NCI-H1417 treated with DMSO at 0.1 percent for 48 hours (cell line): ENCODE measurements around the gene PRPH2.
"Not testable (repeated sequence)": the region's sequence is repeated elsewhere in the genome, so short reads cannot be mapped to it uniquely, and the experiment has no call there.

ENCODE experiments used
- DNase-seq: peaks from one replicate; lab custom pipeline; 2025; lab: John Stamatoyannopoulos, UW

Gene PRPH2

DNA sequence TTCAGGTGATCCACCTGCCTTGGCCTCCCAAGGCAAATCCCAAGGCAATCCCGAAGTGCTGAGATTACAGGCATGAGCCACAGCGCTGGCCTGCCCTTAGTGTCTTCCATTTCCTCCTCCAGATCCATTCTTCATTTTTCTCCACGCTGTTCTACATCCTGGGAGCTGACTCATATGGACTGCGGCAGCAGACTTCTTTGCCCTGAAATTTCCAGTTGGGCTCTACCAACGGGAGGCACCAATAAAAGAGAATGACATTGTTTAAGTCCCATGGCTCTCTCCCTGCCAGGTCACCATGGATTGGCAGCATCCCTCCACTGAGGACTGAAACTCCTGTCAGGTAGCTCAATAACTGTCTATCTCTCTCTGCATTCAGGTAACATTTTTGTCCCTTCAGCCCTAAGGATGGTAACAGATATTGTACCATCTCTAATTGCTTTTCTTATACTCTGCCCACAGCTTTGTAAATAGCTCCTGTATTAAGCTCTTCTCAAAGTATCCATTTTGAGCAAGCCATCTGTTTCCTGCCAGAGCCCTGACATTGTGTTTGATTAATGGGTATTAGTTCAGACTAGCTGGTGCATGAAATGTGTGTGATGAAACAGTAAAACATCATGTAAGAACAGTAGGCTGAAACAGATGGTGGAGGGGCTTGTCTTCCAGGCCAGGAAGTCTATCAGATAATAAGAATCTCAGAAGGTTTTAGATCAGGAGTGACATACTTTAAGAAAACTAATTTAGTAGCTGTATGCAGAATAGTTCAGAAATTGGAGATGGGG is 19.9 kb upstream of the PRPH2 start:
- peak; percentile 67 for DNase-seq

GRCh38 chr6:42740725-42741124 is 18.3 kb upstream of the PRPH2 start:
- no peak for DNase-seq

- DNase-seq: no peak
Measured at GRCh38 chr6:42735976-42736375, 13.6 kb upstream of the PRPH2 start.

DNA sequence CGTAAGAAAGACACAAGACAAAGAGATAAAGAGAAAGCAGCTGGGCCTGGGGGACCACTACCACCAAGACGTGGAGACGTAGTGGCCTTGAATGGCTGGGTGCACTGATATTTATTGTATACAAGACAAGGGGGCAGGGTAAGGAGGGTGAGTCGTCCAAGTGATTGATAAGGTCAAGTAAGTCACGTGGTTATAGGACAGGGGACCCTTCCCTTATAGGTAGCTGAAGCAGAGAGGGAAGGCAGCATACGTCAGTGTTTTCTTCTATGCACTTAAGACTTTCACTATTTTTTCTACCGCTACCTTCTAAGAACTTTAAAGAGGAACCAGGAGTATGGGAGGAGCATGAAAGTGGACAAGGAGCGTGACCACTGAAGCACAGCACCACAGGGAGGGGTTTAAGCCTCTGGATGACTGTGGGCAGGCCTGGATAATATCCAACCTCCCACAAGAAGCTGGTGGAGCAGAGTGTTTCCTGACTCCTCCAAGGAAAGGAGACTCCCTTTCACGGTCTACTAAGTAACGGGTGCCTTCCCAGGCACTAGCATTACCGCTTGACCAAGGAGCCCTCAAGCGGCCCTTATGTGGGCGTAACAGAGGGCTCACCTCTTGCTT is 11.6 kb upstream of the PRPH2 start:
- not testable (repeated sequence) for DNase-seq

DNA sequence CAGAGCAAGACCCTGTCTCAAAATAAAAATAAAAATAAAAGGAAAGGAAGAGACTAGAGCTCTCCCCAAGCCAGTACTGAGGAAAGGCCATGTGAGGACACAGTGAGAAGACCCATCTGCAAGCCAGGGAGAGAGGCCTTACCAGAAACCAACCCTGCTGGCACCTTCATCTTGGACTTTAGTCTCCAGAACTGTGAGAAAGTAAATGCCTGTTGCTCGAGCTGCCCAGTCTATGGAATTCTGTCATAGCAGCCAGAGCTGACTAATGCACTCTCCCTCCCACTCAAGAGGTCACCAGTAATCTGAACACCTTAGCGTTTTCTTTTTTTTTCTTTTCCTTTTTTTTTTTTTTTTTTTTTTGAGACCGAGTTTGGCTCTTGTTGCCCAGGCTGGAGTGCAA is 7.3 kb upstream of the PRPH2 start:
- no peak for DNase-seq

DNA sequence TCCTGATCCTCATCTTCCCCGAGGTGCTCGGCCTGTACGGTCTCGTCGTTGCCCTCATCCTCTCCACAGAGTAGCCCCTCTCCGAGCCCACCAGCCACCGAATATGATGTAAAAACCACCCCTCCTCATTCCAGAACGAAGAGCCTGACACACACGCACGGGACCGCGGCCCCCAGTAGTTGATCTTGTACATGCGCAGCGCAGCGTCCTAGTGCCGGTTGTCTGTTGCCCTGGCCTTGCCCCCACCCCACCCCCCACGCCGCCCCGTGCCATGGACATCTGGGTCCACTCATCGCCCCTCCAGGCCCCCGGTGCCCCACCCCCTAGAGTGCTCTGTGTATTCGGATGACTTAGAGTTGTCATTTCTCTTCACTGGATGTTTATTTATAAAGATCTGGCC is 5.2 kb upstream of the PRPH2 start:
- no peak for DNase-seq

- DNase-seq: no peak
Measured at GRCh38 chr6:42727087-42727611, 4.8 kb upstream of the PRPH2 start.

- peak; percentile 54 for DNase-seq
Measured at GRCh38 chr6:42726485-42727086, 4.2 kb upstream of the PRPH2 start.

GRCh38 chr6:42726026-42726425 is 3.6 kb upstream of the PRPH2 start:
- no peak for DNase-seq

DNA sequence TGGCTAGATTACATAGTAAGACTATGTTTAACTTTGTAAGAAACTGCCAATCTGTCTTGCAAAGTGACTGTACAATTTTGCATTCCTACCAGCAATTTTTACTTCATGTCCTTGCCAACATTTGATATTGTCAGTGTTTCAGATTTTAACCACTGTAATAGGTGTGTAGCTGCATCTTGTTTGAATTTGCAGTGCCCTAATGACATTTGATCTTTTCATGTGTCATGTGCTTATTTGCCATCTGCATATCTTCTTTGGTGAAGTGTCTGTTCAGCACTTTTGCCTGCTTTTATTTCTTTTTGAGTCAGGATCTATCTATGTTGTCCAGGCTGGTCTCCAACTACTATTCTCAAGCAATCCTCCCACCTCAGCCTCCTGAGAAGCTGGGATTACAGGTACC is 2.4 kb upstream of the PRPH2 start:
- no peak for DNase-seq

- DNase-seq: no peak
Measured at GRCh38 chr6:42720739-42721138, 1.7 kb downstream of the PRPH2 start.

- DNase-seq: no peak
Measured at GRCh38 chr6:42715871-42716270, 6.5 kb downstream of the PRPH2 start.

- no peak for DNase-seq
Measured at GRCh38 chr6:42714098-42714761, 8.2 kb downstream of the PRPH2 start.

- DNase-seq: no peak
Measured at GRCh38 chr6:42711930-42712329, 10.5 kb downstream of the PRPH2 start.

DNA sequence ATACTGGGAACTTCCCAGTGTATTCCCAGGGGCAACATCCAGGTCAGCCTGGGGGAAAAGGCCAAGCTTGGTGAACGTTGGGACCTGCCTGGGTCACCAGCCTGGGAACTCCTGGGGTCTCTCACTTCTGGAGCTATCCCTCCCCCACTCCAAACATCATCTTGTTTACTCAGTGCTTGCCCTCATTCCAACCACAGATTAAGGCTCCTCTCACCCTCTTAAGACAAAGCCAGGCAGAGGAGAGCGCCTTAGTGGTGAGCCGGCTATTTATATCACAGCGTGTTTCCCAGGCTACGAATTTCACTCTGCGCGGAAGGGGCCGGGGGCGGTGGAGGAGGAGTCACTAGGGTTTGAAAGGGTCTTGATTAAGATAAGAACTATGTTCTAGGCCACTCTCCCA is 12.1 kb downstream of the PRPH2 start:
- no peak for DNase-seq

- no peak for DNase-seq
Measured at GRCh38 chr6:42709871-42710270, 12.5 kb downstream of the PRPH2 start.

- no peak for DNase-seq
Measured at GRCh38 chr6:42708096-42708495, 14.3 kb downstream of the PRPH2 start.

DNA sequence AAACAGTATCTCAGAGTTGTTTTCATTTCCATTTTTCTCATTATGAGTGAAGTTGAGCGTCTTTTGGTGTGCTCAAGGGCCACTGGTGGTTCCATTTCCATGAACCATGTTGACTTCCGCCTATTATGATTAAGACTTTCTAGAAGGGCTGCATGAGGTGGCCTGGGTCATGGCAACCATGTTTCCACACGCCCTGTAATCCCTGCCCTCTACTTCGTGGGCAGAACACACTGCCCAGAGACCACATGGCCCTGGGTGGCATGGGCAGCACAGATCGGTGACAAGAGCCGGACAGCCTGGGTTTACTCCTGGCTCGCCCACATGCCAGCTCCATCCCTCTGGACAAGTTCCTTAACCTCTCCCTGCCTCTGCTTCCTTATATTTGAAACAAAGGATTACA is 14.8 kb downstream of the PRPH2 start:
- DNase-seq: no peak

DNA sequence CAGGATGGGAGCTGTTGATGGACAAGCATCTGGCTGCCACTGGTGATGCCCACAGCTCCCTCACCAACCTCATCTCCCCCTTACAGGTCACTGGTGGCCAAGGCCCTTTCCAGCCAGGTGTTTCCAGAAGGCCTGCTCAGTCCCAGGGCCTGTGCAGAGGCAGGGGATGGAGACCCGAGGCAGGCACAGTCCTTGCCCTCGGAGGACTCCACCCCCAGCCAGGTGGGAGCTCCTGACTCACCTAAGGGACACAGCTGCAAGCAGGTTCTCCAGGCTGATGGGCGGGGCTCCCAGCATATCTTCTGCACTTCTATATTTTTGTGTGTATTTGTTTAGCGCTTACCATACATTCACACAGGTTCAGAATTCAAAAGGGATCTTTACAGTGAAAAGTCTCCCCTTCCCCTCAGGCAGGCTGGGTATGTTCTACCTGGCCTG is 17.4 kb downstream of the PRPH2 start:
- no peak for DNase-seq

DNA sequence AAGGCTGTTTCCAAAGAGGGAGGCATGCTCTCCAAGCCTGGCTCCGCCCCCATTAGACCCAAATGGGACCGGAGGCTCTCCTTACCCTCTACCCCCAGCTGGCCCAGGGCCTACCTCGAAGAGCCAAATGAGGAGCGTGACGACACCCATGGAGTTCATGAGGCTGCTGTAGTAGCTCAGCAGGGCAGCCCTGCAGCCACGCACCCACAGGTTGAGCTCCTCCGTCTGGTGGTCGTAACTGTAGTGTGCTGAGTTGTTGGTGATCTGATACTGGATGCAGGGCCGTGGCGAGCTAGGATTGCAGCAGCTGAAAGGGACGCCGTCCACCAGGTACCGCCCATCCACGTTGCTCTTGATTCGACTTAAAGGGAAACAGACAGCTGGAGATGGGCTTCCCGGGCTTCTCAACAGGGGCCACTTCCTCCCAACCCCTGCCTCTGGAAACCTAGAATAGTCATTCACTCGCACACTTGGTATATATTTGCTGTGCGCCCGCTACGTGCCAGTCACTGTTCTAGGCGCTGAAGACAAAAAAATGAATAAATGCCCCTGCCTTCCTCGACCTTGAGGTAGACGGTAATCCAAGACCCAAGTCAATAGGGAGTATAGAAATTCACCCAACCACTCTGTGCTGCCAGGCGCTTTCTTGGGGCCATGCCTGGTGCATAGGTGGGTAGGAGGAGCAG is 18.0 kb downstream of the PRPH2 start:
- DNase-seq: no peak

GRCh38 chr6:42702786-42703185 is 19.6 kb downstream of the PRPH2 start:
- DNase-seq: not testable (repeated sequence)

DNA sequence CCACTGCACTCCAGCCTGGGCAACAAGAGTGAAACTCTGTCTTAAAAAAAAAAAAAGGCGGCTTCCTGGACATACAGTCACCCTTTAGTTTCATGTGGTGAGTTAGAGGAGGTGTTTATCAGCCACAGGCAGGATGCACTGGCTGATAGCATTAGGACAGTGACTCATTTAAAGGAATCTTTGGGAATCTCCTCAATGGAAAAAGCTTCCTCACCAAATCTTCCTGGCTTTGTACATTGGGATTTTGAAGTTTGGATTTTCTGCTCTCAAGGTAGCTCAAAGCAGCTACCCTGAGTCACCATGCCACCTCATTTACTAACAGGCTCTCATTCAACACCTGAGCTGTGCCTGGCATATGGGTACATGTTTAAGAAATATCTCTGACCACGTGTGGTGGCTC is 20.2 kb downstream of the PRPH2 start:
- DNase-seq: no peak
